Fibroblast of pulmonary artery (primary cell): ENCODE results near the gene NEU1.

Experiments
- DNase-seq: peaks from one replicate; pipeline ENCODE4 v3.0.0-alpha.2; 2010; ENCODE audit warnings: low read depth
- H3K4me3 ChIP-seq: replicated peaks from 2 replicates; pipeline ENCODE4 v1.5.1; 2011; ENCODE audit warnings: low read depth, mild to moderate bottlenecking, control low read depth, low read length, moderate library complexity
- CTCF ChIP-seq: IDR thresholded peaks from 2 replicates; pipeline ENCODE4 v1.5.1; 2011; ENCODE audit warnings: mild to moderate bottlenecking, control low read depth, low read length, inconsistent platforms; ENCODE audit errors: missing control alignments

NEU1 gene

GRCh38 chr6:31905041-31905440, 42.4 kb upstream of the NEU1 start:
- TF ChIP-seq CTCF = no peak
- H3K4me3 ChIP-seq = no peak overlapping the region
- no peak for DNase-seq

- TF ChIP-seq CTCF = no peak
- no peak overlapping the region for H3K4me3 ChIP-seq
- peak; percentile 48 for DNase-seq
These were observed 41.3 kb upstream of the NEU1 start for GRCh38 chr6:31903957-31904356.

- peak; percentile 97 for DNase-seq
- no peak for TF ChIP-seq CTCF
- peak within 1 kb of the TSS; percentile 61 for H3K4me3 ChIP-seq
These were observed 39.5 kb upstream of the NEU1 start, which contains the start of gene ZBTB12 for GRCh38 chr6:31901953-31902643. TSS of gene ZBTB12 (minus strand) at chr6:31902086. CDS start at chr6:31901305, 781 bp downstream.

- H3K4me3 ChIP-seq = peak overlapping the region; percentile 61
These were observed 38.9 kb upstream of the NEU1 start for GRCh38 chr6:31901415-31901952.

GRCh38 chr6:31900917-31901414, 38.3 kb upstream of the NEU1 start:
- TF ChIP-seq CTCF = no peak
- DNase-seq = no peak
- peak overlapping the region; percentile 61 for H3K4me3 ChIP-seq

More at GRCh38 chr6:31901415-31901952, 38.9 kb upstream of the NEU1 start:
- no peak for TF ChIP-seq CTCF
- DNase-seq = peak; percentile 42

- no peak for TF ChIP-seq CTCF
- no peak overlapping the region for H3K4me3 ChIP-seq
- no peak for DNase-seq
These were observed 37.5 kb upstream of the NEU1 start for GRCh38 chr6:31899882-31900722.
